Activated naive CD4-positive, alpha-beta T cell treated with Interleukin-2 at 50 U/mL for 16 hours (primary cell): Measurements from ENCODE around the gene MRAP2.

Experiments
- DNase-seq: peaks from one replicate; pipeline ENCODE4 v3.0.0-alpha.2; 2020

The MRAP2 gene

GRCh38 chr6:84136364-84137050 lies 102.9 kb downstream of the MRAP2 start:
- DNase-seq: no peak

GRCh38 chr6:84137051-84137375 lies 103.4 kb downstream of the MRAP2 start:
- no peak for DNase-seq

DNA sequence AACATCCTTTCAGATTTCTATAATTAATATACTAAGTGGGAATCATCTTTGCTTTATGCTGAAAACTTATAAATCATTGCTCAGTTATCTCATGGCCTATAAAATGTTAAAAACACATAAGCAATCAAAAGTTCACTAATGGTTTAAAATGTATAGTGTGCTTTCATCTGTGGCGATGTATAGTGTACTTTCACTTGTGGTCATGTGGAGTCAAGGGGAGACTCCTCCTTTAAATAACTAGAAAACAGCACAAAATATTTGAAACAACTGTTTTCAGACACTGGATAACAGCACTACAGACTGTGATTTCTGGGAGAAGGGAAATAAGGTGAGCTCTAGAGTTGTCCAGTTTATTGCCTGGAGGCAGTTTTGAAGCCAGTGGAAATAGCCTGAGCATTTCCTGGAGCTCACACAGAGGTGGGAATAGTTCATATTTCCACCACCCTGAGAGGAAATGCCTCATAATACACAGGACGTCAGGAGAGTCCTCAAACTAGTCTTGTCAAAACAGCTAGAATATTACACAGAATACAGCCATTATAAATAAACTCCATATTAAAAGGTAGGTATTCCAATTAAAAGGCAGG lies 104.5 kb downstream of the MRAP2 start:
- no peak for DNase-seq

DNA sequence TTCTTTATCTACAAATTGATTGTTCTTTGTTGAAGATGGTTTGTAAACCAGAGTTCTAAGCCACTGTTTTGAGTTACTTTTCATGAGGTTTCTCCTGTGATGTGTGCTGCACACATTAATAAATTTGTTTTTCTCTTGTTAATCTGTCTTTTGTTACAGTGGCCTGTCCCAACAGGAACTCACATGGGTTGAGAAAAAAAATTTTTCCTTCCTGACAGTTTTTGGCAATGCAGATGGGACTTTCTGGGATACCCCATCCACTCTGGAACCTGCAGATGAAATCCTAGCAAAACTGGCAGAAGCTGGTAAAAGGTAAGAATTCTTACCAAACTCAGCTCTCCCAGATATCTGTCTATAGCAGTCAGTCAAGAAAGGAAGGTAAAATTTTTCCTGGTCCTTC lies 105.7 kb downstream of the MRAP2 start:
- no peak for DNase-seq
